Dermis microvascular lymphatic vessel endothelial cell (primary cell): ENCODE results near the gene NSG1. TPM values are rescaled to one million over a fixed set of nuclear protein-coding genes. Genes with fewer than 3 reads are reported as not detected.
A peak's percentile ranks its signal among the peaks of the same experiment; 100 is the strongest.
"Not testable (repeated sequence)": the region's sequence is repeated elsewhere in the genome, so short reads cannot be mapped to it uniquely, and the experiment has no call there.

ENCODE experiments used
- DNase-seq, 2 donors: peaks; one replicate each; pipeline versions ENCODE4 v3.0.0 to v3.0.0-alpha.2; 2010; ENCODE audit warnings: low read depth in 2 of 2
- total RNA-seq: library from RNA; depleted of rRNA; stranded (reverse); fragments of >200 nt; gene quantifications from 2 replicates; pipeline ENCODE4 v1.2.1, GENCODE V29; 2014

The NSG1 gene
- total RNA-seq, 1 donor from 2014 or later: 0.39 TPM

DNA sequence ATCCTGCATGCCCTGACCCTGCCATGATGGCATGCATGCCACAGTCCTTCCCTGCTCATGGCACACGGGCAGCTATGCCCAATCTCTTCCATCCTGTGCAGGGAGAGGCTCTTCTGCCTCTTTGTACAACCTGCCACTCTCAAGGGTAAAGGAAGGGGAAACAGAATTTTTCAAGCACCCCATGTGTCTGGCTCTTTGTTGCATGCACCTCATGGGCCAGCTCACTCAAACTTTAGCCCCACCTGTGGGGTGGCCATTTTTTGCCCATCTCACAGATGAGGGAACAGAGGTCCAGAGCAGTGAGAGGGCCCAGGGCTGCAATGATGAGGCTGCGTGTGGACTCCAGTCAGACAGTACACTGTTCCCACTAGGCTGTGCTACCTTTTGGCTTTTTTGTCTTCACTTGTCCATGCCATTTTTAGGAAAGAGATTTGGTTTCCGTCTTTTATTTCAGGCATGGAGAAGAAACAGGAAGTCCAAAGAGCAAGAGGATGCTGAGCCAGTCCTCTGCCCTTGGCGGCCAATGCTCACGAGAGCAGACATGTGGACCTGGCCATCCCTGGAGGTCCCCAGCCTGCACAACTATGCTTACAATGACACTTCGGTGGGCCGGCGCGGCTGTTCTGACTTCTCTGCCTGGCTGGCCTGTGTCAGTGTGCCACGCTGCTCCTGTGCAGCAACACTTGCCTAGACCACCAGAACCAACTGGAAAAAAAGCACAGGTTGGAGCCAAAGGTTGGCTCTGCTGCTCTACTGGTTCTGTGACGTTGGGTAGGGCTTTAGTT is 45.6 kb downstream of the NSG1 start:
- DNase-seq: no peak

DNA sequence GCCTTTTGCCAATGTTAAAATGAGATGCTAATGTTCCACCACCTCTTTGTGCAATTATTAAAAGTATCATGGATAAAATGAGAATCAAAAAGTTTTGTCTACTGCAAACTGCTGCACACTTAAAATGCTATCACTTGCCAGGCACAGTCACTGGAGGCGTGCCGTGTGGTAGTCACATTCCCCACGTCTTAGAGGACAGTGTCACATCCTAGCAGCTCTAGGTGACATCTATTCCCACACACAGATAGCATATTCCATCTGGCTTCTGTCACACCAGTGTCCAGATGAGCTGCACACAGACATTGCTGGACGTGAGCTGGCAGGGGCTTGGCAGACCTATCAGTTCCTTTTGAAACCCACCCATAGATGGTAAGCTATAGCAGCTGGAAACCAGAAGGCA is 47.0 kb downstream of the NSG1 start:
- DNase-seq: no peak

DNA sequence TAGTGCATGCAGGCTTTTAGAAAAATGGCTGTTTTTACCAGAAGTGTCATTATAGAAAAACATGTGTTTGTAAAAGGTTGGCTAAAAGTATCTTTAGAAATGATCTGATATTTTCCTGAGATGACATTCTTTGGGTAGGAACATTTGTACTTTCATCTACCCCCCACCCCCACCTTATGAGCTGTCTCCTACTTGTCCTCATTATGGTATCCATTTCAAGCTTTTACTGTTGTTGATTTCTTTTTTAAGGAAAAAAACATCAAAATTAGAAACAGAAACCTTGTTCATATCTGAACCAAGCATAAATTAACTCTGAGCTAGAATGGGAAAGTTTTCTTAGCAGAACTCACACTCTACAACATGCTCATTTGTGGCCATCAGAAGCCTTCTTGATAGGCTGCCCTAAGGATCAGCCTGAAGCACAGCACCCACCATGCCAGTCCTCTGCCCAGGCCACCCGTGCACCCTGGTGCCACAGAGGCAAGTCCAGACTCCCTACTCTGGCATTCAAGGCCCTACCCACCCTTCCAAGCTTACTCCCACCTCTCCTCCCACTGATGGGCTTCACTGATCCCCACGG is 49.4 kb downstream of the NSG1 start:
- no peak for DNase-seq

DNA sequence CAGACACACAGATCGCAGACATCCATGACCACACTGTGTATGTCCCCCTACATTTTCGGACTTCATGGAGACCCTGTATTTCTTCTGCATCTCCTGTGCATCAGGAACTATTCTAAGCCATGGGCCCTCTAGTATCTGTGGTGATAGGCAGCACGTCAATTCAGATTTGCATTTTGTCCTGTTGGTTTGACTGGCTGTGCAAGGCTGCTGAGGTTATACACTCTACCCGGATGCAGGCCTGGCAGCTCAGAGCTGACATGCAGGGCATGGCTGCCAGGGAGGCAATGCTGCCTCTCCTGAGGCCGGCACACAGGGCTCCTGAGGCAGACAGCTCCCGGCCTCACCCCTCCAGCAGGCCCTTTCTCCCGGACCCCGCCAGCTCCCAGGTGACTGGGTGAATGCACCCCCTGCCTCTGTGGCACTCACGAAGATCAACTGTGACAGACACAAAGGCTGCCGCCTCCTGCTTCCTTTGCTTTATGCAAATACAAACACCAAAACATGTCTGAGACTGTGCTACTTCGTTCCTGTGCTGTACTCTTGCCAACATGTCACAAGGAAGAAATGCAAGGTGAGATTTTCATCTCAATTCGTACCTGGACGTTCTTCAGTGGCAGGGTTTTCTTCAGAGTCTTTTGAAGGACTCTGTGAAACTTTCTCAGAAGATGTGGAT is 51.0 kb downstream of the NSG1 start:
- no peak for DNase-seq

DNA sequence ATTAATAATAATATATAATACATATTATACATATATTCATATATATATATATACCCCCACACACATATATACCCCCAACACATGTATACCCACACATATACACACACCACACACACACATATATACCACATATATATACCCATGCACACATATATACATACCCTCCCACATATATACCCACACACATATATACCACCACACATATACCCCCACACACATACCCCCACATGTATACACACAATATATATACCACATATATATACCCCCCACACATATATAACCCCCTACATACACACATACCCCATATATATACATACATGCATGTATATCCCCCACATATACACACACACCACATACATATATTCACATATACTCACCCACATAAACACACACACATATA is 52.0 kb downstream of the NSG1 start:
- DNase-seq: no peak

DNA sequence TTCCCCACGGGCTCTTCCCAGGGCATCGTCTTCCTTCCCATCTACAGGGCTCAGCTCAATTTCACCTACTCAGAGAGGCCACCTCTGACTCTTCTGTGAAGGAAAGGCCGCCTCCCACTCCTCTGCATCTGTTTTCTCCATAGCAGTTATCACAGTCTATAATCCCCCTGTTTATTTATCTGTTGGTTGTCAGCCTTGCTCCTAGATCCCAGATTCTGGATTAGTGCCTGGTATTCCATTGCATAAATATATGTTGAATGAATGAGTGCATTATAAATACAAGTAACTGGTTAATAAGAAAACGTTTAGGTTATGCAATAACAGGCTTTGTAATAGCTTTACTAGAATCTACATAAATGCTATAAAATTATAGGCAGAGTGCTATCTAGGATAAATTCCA is 52.9 kb downstream of the NSG1 start:
- DNase-seq: no peak

DNA sequence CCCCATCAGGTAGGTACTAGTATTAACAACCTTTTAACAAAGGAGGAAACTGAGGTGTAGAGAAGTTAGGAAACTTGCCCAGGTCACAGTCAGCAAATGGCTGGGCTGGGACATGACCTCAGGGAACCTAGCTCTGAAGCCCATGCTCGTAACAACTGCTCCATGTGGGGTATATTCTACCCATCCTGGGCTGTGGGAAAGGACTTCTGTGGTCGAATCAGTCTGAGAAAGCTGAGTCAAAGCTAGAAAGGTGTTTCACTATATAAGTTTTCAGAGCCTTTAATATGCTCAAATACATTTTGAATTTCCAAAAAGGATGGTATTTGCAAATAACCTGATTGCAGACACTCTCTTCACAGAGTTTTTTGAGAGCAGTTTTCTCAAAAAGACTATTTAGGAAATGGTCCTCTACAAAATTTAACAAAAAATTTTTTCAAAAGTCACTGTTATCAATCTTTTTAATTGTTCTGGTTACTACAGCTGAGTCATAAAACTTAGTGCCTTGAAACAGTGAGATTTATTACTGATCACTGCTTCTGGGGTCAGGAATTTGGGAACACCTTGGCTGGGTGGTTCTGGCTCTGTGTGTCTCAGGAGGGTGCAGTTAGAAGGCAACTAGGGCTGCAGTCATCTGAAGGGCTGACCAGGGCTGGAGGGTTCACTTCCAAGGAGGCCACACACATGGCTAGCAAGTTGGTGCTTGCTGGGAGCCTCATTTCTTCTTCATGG is 53.6 kb downstream of the NSG1 start:
- DNase-seq: no peak

DNA sequence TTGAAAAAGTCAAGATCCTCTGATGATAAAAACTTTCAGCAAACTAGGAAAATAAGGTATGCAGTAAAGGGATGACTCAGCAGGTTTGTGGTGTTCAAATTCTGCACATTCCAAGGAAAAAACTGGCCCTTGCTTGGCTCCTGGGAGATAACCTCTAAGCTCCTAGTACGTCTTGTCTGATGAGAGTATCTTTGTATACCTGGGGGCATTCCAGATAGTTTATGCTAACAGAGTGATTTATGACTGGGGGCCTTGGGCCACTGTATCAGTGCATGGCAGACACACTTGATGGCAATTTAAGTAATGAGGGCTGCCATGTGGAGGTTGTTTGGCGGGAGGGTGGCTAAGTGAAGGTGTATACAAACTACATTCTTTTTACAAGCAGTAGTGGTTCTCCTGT is 56.9 kb downstream of the NSG1 start:
- no peak for DNase-seq

DNA sequence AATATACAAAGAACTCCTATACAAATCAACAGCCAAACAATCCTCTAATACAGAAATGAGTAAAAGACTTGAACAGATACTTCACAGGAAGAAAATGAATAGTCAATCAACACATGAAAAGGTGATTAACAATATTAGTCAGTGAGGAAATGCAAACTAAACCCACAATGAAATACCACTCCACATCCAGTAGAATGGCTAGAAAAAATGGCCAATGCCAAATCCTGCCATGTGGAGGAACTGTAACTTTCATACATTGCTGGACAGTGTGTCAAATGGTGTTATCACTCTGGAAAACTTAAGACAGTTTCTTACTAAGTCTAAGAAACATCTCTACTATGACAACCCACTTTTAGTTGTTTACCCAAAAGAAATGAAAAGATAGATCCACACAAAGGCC is 59.5 kb downstream of the NSG1 start:
- DNase-seq: no peak

DNA sequence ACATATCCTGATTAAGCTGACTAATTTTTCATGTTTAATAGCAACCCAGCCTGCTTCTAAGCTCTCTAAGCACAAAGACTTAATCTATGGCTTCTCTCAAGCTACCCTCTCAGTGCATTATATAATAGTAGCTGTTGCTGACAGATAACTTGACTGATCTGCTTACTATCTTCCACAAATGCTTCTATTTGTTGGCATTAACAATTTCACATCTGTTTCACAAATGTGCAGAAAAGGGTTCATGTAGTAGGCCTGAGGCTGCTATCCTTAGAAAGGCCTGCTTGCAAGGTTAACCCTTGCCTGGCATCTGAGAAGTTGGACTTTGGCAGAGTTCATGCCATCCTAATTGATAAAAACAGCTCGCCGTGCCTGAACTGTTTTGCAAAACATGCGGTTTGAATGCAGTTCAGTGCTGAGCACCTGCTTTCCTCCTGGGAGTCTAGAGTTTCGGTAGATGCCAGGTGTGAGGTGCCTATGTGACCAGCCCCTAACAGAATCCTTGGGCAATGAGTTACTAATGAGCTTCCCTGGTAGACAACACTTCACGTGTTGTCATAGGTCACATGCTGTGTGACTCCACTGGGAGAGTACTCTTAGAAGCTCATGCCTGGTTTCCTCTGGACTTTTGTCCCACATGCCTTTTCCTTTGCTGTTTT is 68.4 kb downstream of the NSG1 start:
- DNase-seq: no peak

DNA sequence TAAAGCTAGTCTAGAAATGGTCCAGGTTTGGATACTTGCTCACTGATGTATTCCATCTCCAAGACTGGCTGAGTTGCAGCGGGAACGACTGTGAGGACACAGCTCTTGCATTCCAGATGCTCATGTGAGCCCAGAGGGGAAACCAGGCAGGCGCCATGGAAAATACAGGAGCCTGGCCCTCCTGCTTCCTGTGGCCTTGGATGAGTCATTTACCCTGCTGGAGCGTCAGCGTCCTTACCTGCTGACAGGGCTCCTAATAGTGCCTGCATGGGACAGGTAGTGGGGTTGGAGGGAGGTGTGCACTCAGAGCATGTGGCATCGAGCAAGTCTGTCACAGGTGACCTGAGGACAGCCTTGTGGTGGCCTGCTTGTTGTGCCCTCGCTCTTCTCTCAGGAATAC is 69.4 kb downstream of the NSG1 start:
- peak; percentile 41 to 79 for DNase-seq

DNA sequence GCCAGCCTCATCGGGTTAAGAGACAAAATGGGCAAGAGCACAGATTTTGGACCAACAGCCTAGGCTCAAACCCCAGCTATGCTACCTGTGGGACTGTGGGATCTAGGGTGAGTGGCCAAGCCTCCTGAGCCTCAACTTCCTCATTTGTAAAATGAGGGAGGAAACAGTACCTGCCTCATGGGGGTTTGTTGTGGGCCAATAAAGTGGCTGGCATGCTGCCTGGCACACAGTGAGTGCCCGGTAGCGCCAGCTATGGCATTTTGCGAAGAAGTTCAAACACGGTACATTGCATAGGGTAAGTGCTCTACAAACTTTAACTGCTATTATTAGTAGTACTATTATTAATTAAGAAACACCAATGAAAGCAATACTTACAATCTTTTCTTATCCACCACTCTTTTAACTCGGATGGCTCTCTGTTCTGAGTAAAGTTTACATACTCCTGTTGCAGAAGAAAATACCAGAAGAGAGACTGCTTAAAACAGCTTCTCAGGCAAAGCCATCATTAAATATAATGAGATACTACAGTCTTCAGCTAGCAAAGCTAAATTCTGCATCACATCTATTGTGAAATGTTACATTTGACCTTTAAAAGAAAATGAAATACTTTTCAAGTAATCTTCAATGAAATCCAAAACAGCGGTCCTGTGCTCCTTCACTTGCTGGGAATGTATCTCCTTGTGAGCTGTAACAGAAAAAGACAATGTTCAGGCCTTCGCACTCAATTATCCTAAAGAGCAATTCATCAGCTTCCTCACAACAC is 70.1 kb downstream of the NSG1 start:
- DNase-seq: no peak

DNA sequence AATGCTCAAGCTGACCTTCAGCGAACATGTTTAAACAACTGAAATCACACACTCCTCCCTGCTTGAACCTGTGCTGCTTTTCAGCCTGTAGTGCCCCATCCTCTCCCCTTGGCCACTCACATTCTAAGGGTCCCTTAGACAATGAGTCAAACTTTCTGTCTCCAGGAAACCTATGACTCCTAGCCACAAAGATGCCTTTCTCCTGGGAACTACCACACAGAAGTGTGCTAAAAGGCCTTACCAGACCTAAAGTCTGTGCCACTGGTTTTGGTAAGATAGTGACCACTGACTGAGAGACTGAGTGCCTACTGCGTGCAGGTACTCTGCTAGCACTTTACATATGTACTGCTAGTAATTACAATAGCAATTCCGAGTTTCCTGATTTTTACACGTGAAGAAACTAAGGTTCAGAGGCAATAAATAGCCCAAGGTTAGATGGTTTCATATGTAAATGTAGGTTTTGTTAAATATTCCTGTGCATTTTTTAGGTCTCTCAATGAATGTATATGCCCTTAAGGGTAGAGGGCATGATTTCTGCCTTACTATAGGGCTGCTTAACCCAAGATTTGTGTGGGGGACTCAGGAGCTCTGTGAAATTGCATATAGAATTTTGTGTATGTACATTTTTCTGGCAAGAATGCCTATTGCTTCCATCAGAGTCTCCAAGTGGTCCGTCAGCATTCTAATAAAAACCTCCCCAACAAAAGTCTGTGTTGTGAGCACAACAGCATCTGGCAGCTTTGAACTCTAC is 71.1 kb downstream of the NSG1 start:
- peak in 1 of 2 donors; percentile 38 for DNase-seq

DNA sequence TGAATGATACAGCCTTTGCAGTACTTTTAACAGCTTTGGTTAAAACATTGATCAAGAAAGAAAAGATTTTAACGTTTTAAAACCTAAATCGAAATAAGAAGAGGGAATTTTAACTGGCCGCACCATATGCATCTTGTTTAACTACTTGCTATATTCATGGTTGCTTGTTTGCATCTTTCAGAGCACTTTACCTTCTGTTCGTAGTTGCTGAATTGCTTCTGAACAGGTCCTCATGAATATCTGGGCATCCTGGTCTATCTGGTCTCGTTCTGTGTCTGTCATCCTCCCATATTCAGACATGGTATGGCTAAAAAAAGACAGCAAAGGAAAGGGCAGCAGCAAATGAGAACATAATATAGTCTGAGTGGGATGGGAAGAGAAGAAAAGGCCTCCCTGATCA is 72.3 kb downstream of the NSG1 start:
- DNase-seq: no peak

DNA sequence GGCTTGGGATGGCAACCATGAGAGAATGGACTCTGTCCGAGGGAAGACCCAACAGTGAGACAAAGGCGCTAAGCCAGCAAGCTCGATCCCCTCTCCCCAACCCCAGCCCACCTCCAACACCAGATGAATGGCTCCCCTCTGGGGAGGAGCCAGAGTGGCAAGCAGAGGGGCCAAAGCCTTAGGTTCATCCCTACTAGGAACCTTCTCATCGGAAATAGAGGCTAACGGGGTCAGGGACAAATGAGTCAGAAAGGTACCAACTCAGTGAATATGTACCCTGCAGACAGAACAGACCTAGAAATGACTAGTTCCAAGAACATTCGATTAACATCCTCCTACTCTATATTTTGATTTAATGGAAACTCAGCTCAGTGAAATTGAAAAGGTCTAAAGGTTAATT is 73.9 kb downstream of the NSG1 start:
- DNase-seq: no peak

DNA sequence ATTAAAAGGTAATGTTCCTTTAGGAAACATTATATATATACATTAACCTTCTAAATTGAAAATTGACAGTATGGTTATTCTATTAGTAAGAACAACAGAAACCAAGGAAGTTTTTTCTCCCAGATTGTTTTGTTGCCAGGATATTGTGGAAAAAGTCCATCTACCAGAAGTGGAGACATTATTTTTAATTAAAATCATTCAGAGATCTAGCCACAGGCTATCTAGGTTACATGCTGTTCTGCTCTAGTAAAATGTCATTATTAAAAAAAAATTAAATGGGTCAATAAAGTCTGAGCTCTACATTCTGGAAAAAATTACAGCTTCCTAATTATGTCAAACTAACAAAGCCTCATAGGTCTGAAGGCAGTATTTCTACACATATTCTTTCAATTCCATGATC is 74.3 kb downstream of the NSG1 start:
- no peak for DNase-seq

DNA sequence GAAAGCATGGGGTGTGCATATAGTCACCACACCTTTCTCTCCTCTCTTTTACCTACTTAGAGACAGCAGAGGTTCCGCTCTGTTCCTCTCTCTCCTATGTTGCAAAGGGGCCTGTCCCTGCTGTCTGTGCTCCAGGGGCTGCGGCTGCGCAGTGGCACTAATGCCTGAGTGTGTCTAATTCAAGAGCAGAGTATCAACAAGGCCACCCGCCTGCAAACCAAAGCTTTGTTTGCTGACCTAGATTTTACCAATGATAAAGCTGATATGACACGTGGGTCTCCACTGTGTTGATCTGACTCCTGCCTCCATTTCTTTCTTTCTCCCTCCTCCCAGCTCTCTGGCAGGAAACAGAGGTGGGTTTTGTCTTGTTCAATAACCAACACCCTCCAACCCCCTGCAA is 74.9 kb downstream of the NSG1 start:
- DNase-seq: no peak

DNA sequence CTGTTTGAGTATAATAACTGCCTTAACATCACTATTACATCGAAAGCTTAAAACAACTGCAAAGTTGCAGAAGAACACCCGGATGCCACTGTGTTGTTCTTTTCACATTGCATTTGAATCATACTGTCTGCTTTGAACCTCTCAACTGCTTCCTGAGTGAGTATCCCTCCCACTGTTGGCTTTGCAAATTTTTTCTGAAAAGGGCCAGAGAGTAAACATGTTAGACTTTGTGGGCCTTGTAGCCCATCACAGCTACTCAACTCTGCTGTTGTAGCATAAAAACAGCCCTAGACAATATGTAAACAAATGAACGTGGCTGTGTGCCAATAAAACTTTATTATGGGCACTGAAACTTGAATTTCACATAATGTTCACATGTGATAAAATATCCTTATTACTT is 76.1 kb downstream of the NSG1 start:
- peak in 1 of 2 donors; percentile 51 for DNase-seq

DNA sequence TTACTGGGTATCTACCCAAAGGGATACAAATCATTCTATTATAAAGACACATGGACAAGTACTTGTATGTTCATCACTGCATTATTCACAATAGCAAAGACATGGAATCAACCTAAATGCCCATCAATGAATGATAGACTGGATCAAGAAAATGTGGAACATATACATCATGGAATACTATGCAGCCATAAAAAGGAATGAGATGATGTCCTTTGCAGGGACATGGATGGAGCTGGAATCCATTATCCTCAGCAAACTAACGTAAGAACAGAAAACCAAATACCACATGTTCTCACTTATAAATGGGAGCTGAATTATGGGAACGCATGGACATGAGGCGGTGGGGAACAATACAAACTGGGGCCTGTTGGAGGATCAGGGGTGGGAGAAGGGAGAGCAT is 78.3 kb downstream of the NSG1 start:
- DNase-seq: not testable (repeated sequence)
